ENCODE data around the gene TXNDC11.

The TXNDC11 gene

GRCh38 chr16:11630046-11630767 is 112.5 kb downstream of the TXNDC11 start:
- DNase-seq (ENCODE audit: low spot score) = no peak

All from Ammon's horn (tissue), 1 donor.